ENCODE data around the gene SCAMP1.

Gene SCAMP1

GRCh38 chr5:78497573-78498533 is 137.4 kb downstream of the SCAMP1 start:
- no peak for DNase-seq

- DNase-seq = no peak
Measured at GRCh38 chr5:78499485-78499884, 139.1 kb downstream of the SCAMP1 start.

GRCh38 chr5:78500028-78500427 is 139.6 kb downstream of the SCAMP1 start:
- no peak for DNase-seq

GRCh38 chr5:78500871-78501270 is 140.5 kb downstream of the SCAMP1 start:
- no peak for DNase-seq

GRCh38 chr5:78501411-78502352 is 141.3 kb downstream of the SCAMP1 start:
- no peak for DNase-seq

- no peak for DNase-seq
Measured at GRCh38 chr5:78503958-78504653, 143.7 kb downstream of the SCAMP1 start.

GRCh38 chr5:78504704-78505677 is 144.6 kb downstream of the SCAMP1 start:
- no peak for DNase-seq

- DNase-seq = no peak
Measured at GRCh38 chr5:78505860-78506259, 145.4 kb downstream of the SCAMP1 start.

GRCh38 chr5:78506261-78507024 is 146.0 kb downstream of the SCAMP1 start:
- DNase-seq = no peak

GRCh38 chr5:78507531-78507930 is 147.1 kb downstream of the SCAMP1 start:
- DNase-seq = no peak

GRCh38 chr5:78508186-78508765 is 147.9 kb downstream of the SCAMP1 start:
- no peak for DNase-seq

- no peak for DNase-seq
Measured at GRCh38 chr5:78509145-78509865, 148.9 kb downstream of the SCAMP1 start.

GRCh38 chr5:78509884-78510769 is 149.7 kb downstream of the SCAMP1 start:
- peak; percentile 17 for DNase-seq

GRCh38 chr5:78511121-78511906 is 150.9 kb downstream of the SCAMP1 start:
- DNase-seq = no peak

- DNase-seq = no peak
Measured at GRCh38 chr5:78512435-78512834, 152.0 kb downstream of the SCAMP1 start.

- DNase-seq = no peak
Measured at GRCh38 chr5:78513441-78513840, 153.0 kb downstream of the SCAMP1 start.

- DNase-seq = no peak
Measured at GRCh38 chr5:78514427-78515330, 154.3 kb downstream of the SCAMP1 start.
